ENCODE measurements around the gene MAGEB6.
"Not testable (repeated sequence)": the region's sequence is repeated elsewhere in the genome, so short reads cannot be mapped to it uniquely, and the experiment has no call there.

Gene MAGEB6

DNA sequence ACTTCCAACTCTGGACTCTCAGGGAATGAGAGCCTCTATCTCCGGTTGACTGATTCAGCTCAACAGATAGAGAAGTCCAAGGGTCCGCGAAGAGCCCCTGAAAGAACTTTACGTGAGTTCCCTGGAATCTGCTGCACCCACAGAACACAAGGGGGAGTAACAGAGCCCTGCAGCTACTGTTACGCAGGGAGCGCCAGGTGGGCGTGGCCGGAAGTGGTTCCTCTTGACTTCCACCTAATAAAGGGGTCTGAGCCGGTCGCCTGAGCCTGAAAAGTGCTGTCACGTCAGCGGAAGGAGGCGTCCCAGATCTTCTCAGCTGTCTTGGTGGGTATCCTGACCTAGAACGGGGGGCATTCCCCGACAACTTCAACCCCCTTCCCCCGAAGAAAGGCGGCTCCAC lies at the start of gene MAGEB6:
TSS of gene MAGEB6 (plus strand) at position 237 of the 400 bp plus-strand sequence. CDS start 1,407 bp downstream, outside the sequence.
- no peak for DNase-seq (ENCODE audit: low read depth)

- DNase-seq (ENCODE audit: low read depth), result no peak
Measured at GRCh38 chrX:26146024-26146423, 46.2 kb upstream of the MAGEB6 start.

DNA sequence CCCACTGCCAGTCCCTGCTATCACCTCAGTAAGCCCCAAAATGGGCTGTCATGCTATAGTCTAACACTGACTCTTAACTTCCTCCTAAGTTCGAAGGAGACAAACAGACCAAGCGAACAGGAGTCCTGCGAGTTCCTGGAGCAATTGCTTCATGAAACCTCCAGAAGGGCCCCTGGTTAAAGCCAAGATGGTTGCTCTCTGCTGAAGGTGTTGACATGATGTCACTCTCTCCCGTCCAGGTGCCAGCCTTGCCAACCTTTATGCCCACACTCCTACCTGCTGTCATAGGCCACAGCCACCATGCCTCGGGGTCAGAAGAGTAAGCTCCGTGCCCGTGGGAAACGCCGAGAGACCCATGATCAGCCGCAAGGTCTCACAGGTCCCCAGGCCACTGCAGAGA lies 31.9 kb upstream of the MAGEB6 start, which contains the start of gene MAGEB6B:
TSS of gene MAGEB6B (plus strand) at position 301 of the 400 bp plus-strand sequence. CDS start at position 301, 0 bp downstream.
- no peak for DNase-seq (ENCODE audit: low read depth)

GRCh38 chrX:26203561-26203960 lies 11.3 kb downstream of the MAGEB6 start:
- no peak for DNase-seq (ENCODE audit: low read depth)

DNA sequence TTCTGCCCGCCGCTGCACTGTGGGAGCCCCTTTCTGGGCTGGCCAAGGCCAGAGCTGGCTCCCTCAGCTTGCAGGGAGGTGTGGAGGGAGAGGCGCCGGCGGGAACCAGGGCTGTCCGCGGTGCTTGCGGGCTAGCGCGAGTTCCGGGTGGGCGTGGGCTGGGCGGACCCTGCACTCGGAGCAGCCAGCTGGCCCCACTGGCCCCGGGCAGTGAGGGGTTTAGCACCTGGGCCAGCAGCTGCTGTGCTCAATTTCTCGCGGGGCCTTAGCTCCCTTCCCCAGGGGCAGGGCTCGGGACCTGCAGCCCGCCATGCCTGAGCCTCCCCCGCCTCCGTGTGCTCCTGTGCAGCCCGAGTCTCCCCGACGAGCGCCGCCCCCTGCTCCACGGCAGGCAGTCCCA lies 12.5 kb downstream of the MAGEB6 start:
- not testable (repeated sequence) for DNase-seq (ENCODE audit: low read depth)

GRCh38 chrX:26208012-26208411 lies 15.8 kb downstream of the MAGEB6 start:
- no peak for DNase-seq (ENCODE audit: low read depth)

- DNase-seq (ENCODE audit: low read depth), result no peak
Measured at GRCh38 chrX:26215869-26216268, 23.6 kb downstream of the MAGEB6 start, which contains the start of gene MAGEB5. TSS of gene MAGEB5 (plus strand) at chrX:26216169. CDS start at chrX:26217302, 1,133 bp downstream.

DNA sequence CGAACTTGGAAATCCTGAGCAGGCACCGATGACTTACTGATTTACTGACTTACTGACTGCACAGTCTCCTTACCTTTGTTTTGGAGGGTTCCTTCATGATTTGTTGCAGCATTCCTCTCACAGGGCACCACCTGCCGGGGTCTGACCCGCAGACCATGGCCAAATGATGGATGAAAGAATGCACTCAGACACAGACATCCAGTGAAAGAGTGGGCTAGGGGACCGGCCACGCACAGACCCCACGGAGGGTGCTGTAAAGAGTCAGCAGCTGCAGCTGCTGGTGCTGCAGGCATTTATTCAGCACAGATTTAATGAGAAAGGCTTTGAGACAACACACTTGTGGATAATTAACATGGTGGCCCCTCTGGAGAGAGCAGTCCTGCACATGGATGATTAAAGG lies 27.1 kb downstream of the MAGEB6 start:
- no peak for DNase-seq (ENCODE audit: low read depth)

DNA sequence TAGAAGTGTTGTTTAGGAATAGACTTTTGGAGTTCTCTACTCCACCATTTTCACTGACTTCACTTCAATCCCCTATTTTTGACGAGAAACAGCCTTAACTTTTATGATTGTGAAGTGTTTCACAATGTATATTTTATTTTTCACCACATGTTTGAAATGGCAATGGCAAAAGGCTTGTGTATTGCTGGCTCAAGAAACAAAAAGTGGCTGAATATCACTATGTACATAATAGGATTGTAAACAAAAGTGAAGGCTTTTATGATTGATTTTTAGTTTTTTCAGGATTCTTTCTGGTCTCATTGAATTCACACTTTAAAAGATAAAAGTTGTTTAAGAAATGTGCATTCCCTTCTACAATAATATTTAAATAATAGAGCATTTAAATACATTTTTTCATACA lies 41.9 kb downstream of the MAGEB6 start:
- no peak for DNase-seq (ENCODE audit: low read depth)
